HG03097 (cell line): ENCODE measurements around the gene CTNNBL1.
"Not testable (repeated sequence)": the region's sequence is repeated elsewhere in the genome, so short reads cannot be mapped to it uniquely, and the experiment has no call there.

ENCODE experiments used
- ATAC-seq: cut with Tn5 transposase; IDR thresholded peaks from one replicate; pipeline ENCODE4 v1.9.1; 2021; ENCODE audit not compliant: unreplicated experiment, low FRiP score

CTNNBL1 gene

GRCh38 chr20:37704955-37705354, 11.1 kb downstream of the CTNNBL1 start:
- no peak for ATAC-seq

GRCh38 chr20:37706298-37706697, 12.5 kb downstream of the CTNNBL1 start:
- no peak for ATAC-seq

- ATAC-seq: no peak
Observed at GRCh38 chr20:37711001-37711400, 17.2 kb downstream of the CTNNBL1 start.

- no peak for ATAC-seq
Observed at GRCh38 chr20:37711994-37712964, 18.4 kb downstream of the CTNNBL1 start.

GRCh38 chr20:37713396-37713795, 19.6 kb downstream of the CTNNBL1 start:
- no peak for ATAC-seq

GRCh38 chr20:37714978-37715672, 21.3 kb downstream of the CTNNBL1 start:
- no peak for ATAC-seq

- no peak for ATAC-seq
Observed at GRCh38 chr20:37721751-37722150, 27.9 kb downstream of the CTNNBL1 start.

- ATAC-seq: not testable (repeated sequence)
Observed at GRCh38 chr20:37722312-37722711, 28.5 kb downstream of the CTNNBL1 start.

GRCh38 chr20:37723668-37724067, 29.8 kb downstream of the CTNNBL1 start:
- no peak for ATAC-seq

GRCh38 chr20:37725165-37725564, 31.3 kb downstream of the CTNNBL1 start:
- no peak for ATAC-seq

- no peak for ATAC-seq
Observed at GRCh38 chr20:37725855-37726254, 32.0 kb downstream of the CTNNBL1 start.

GRCh38 chr20:37726321-37726720, 32.5 kb downstream of the CTNNBL1 start:
- no peak for ATAC-seq

- ATAC-seq: no peak
Observed at GRCh38 chr20:37726971-37727956, 33.4 kb downstream of the CTNNBL1 start.

- no peak for ATAC-seq
Observed at GRCh38 chr20:37727957-37728634, 34.3 kb downstream of the CTNNBL1 start.

- no peak for ATAC-seq
Observed at GRCh38 chr20:37728635-37728983, 34.8 kb downstream of the CTNNBL1 start.

- ATAC-seq: no peak
Observed at GRCh38 chr20:37729452-37729851, 35.6 kb downstream of the CTNNBL1 start.

GRCh38 chr20:37729909-37730308, 36.1 kb downstream of the CTNNBL1 start:
- no peak for ATAC-seq

GRCh38 chr20:37733416-37733815, 39.6 kb downstream of the CTNNBL1 start:
- no peak for ATAC-seq

GRCh38 chr20:37734228-37734985, 40.6 kb downstream of the CTNNBL1 start:
- ATAC-seq: no peak
